Neural progenitor cell (in vitro differentiated cells): ENCODE data around the gene KRTAP10-2. TPM values are rescaled to one million over a fixed set of nuclear protein-coding genes. Genes with fewer than 3 reads are reported as not detected.

Experiments used
- DNase-seq: peaks from one replicate; pipeline ENCODE4 v3.0.0-alpha.2; 2016; ENCODE audit warnings: low spot score
- H2AFZ ChIP-seq: fragments of 200-600 bp; sonication (generic); replicated peaks from 2 replicates; pipeline ENCODE4 v1.6.1; 2016; ENCODE audit warnings: antibody characterized with exemption
- H3F3A ChIP-seq: fragments of 200-600 bp; sonication (generic); 2 replicates; pipeline ENCODE4 v1.6.1; 2016; ENCODE audit warnings: antibody characterized with exemption, low read depth
- H3K27ac ChIP-seq: fragments of 200-600 bp; sonication (generic); 2 replicates; pipeline ENCODE4 v1.5.1; 2016; ENCODE audit warnings: mild to moderate bottlenecking
- H3K27me3 ChIP-seq: fragments of 200-600 bp; sonication (generic); 2 replicates; pipeline ENCODE4 v1.6.1; 2016; ENCODE audit warnings: mild to moderate bottlenecking, moderate library complexity
- H3K36me3 ChIP-seq: fragments of 200-600 bp; sonication (generic); 2 replicates; pipeline ENCODE4 v1.5.1; 2016
- H3K4me1 ChIP-seq: fragments of 200-600 bp; sonication (generic); 2 replicates; pipeline ENCODE4 v1.6.1; 2016; ENCODE audit warnings: mixed run types
- H3K4me2 ChIP-seq: fragments of 200-600 bp; sonication (generic); 2 replicates; pipeline ENCODE4 v1.6.1; 2016
- H3K4me3 ChIP-seq: fragments of 200-600 bp; sonication (generic); 2 replicates; pipeline ENCODE4 v1.5.1; 2016
- H3K79me2 ChIP-seq: fragments of 200-600 bp; sonication (generic); 2 replicates; pipeline ENCODE4 v1.6.1; 2016; ENCODE audit warnings: low read depth
- H3K9ac ChIP-seq: fragments of 200-600 bp; sonication (generic); 2 replicates; pipeline ENCODE4 v1.6.1; 2016
- H3K9me3 ChIP-seq: fragments of 200-600 bp; sonication (generic); 2 replicates; pipeline ENCODE4 v1.5.1; 2016; ENCODE audit warnings: low read depth
- H4K20me1 ChIP-seq: fragments of 200-600 bp; sonication (generic); 2 replicates; pipeline ENCODE4 v1.6.1; 2016; ENCODE audit warnings: low read depth
- H3K27ac Mint-ChIP-seq: 3 replicates; pipeline ENCODE4 v1.8.0; 2021; ENCODE audit warnings: mixed read lengths
- H3K27me3 Mint-ChIP-seq: 2 replicates; pipeline ENCODE4 v1.8.0; 2022; ENCODE audit warnings: low read depth, mild to moderate bottlenecking, inconsistent platforms, moderate library complexity, mixed read lengths; ENCODE audit not compliant: insufficient read depth
- H3K36me3 Mint-ChIP-seq: 3 replicates; pipeline ENCODE4 v1.8.0; 2021; ENCODE audit warnings: mixed read lengths
- H3K4me1 Mint-ChIP-seq: 3 replicates; pipeline ENCODE4 v1.8.0; 2021; ENCODE audit warnings: mixed read lengths
- H3K4me3 Mint-ChIP-seq: 3 replicates; pipeline ENCODE4 v1.8.0; 2021; ENCODE audit warnings: mild to moderate bottlenecking, moderate library complexity, mixed read lengths
- H3K9me3 Mint-ChIP-seq: 3 replicates; pipeline ENCODE4 v1.8.0; 2020; ENCODE audit warnings: mixed read lengths
- CTCF ChIP-seq: fragments of 200-600 bp; sonication (generic); IDR thresholded peaks from 2 replicates; pipeline ENCODE4 v1.5.1; 2017; ENCODE audit warnings: antibody characterized with exemption, mild to moderate bottlenecking
- EZH2 ChIP-seq: fragments of 200-600 bp; sonication (generic); IDR thresholded peaks from 2 replicates; pipeline ENCODE4 v1.6.1; 2017; ENCODE audit warnings: antibody characterized with exemption, mild to moderate bottlenecking, moderate library complexity
- EZH2phosphoT487 ChIP-seq: fragments of 200-600 bp; sonication (generic); IDR thresholded peaks from 2 replicates; pipeline ENCODE4 v1.6.1; 2017; ENCODE audit warnings: antibody characterized with exemption
- total RNA-seq: library from RNA; depleted of rRNA; stranded (reverse); fragments of >200 nt; gene quantifications from 2 replicates; pipeline ENCODE4 v1.2.3, GENCODE V29; 2015; ENCODE audit warnings: low replicate concordance

KRTAP10-2 gene
- total RNA-seq, 1 donor from 2014 or later, result not detected

- H3K36me3 ChIP-seq, result no peaks in the 10 kb centered on the region
- H3K79me2 ChIP-seq, result no peaks in the 10 kb centered on the region
- no peaks in the 10 kb centered on the region for H3K9me3 Mint-ChIP-seq
- no peak for DNase-seq
- no peak overlapping the region for H3K9ac ChIP-seq
- H3K27ac Mint-ChIP-seq, result no peak overlapping the region
- no peak overlapping the region for H2AFZ ChIP-seq
- H3K27me3 Mint-ChIP-seq, result peaks cover 7% of the 10 kb centered on the region
- no peaks in the 10 kb centered on the region for H3F3A ChIP-seq
- H4K20me1 ChIP-seq, result no peaks in the 10 kb centered on the region
- H3K27me3 ChIP-seq, result no peaks in the 10 kb centered on the region
- H3K4me3 Mint-ChIP-seq, result no peak overlapping the region
- H3K9me3 ChIP-seq, result no peaks in the 10 kb centered on the region
- no peaks in the 10 kb centered on the region for H3K4me1 ChIP-seq
- H3K27ac ChIP-seq, result no peak overlapping the region
- no peak overlapping the region for H3K4me3 ChIP-seq
- H3K4me2 ChIP-seq, result no peak overlapping the region
- no peaks in the 10 kb centered on the region for H3K36me3 Mint-ChIP-seq
- H3K4me1 Mint-ChIP-seq, result no peaks in the 10 kb centered on the region
- TF ChIP-seq CTCF (no peak), EZH2 (no peak), EZH2phosphoT487 (no peak)
Measured at GRCh38 chr21:44526096-44526997, 25.0 kb downstream of the KRTAP10-2 start.

GRCh38 chr21:44525391-44526095, 25.8 kb downstream of the KRTAP10-2 start:
- H3K9me3 ChIP-seq, result no peaks in the 10 kb centered on the region
- no peak for DNase-seq
- H4K20me1 ChIP-seq, result no peaks in the 10 kb centered on the region
- TF ChIP-seq EZH2phosphoT487 (no peak), CTCF (no peak), EZH2 (no peak)
- H3K27ac ChIP-seq, result no peak overlapping the region
- H3K36me3 Mint-ChIP-seq, result no peaks in the 10 kb centered on the region
- no peaks in the 10 kb centered on the region for H3K4me1 ChIP-seq
- no peak overlapping the region for H3K27ac Mint-ChIP-seq
- H3K27me3 Mint-ChIP-seq, result peaks cover 7% of the 10 kb centered on the region
- H3K36me3 ChIP-seq, result no peaks in the 10 kb centered on the region
- no peaks in the 10 kb centered on the region for H3K4me1 Mint-ChIP-seq
- no peaks in the 10 kb centered on the region for H3K27me3 ChIP-seq
- no peak overlapping the region for H3K4me3 Mint-ChIP-seq
- H3K4me3 ChIP-seq, result no peak overlapping the region
- H3K9me3 Mint-ChIP-seq, result no peaks in the 10 kb centered on the region
- no peak overlapping the region for H3K4me2 ChIP-seq
- no peak overlapping the region for H2AFZ ChIP-seq
- H3K9ac ChIP-seq, result no peak overlapping the region
- H3K79me2 ChIP-seq, result no peaks in the 10 kb centered on the region
- no peaks in the 10 kb centered on the region for H3F3A ChIP-seq

GRCh38 chr21:44524414-44525371, 26.6 kb downstream of the KRTAP10-2 start:
- no peaks in the 10 kb centered on the region for H3K79me2 ChIP-seq
- H3K36me3 ChIP-seq, result no peaks in the 10 kb centered on the region
- Mint-ChIP-seq H3K9me3 (no peaks in the 10 kb centered on the region), H3K36me3 (no peaks in the 10 kb centered on the region), H3K27ac (no peak overlapping the region), H3K4me1 (no peaks in the 10 kb centered on the region), H3K27me3 (peaks cover 4% of the 10 kb centered on the region), H3K4me3 (no peak overlapping the region)
- no peak overlapping the region for H2AFZ ChIP-seq
- H3K27ac ChIP-seq, result no peak overlapping the region
- H3K4me3 ChIP-seq, result no peak overlapping the region
- no peak for TF ChIP-seq EZH2
- no peak for TF ChIP-seq CTCF
- no peak for TF ChIP-seq EZH2phosphoT487
- no peaks in the 10 kb centered on the region for H3K9me3 ChIP-seq
- H3K27me3 ChIP-seq, result no peaks in the 10 kb centered on the region
- no peaks in the 10 kb centered on the region for H3F3A ChIP-seq
- DNase-seq, result no peak
- no peak overlapping the region for H3K4me2 ChIP-seq
- H3K9ac ChIP-seq, result no peak overlapping the region
- H3K4me1 ChIP-seq, result no peaks in the 10 kb centered on the region
- no peaks in the 10 kb centered on the region for H4K20me1 ChIP-seq
